Karpas-422 (cell line): Measurements from ENCODE around the gene PRR5L. TPM values are rescaled to one million over a fixed set of nuclear protein-coding genes. Genes with fewer than 3 reads are reported as not detected.

Experiments used
- DNase-seq: peaks from one replicate; pipeline ENCODE4 v3.0.0-alpha.2; 2015
- H2AFZ ChIP-seq: fragments of 200-600 bp; sonication (generic); 2 replicates; pipeline ENCODE4 v1.6.1; 2014; ENCODE audit warnings: antibody characterized with exemption, low read length, mixed read lengths
- H3K27ac ChIP-seq: fragments of 200-600 bp; sonication (generic); 2 replicates; pipeline ENCODE4 v1.5.1; 2014; ENCODE audit warnings: mild to moderate bottlenecking, low read length, moderate library complexity
- H3K27me3 ChIP-seq: fragments of 200-600 bp; sonication (generic); 2 replicates; pipeline ENCODE4 v1.6.1; 2014; ENCODE audit warnings: low read length, mixed read lengths
- H3K36me3 ChIP-seq: fragments of 200-600 bp; sonication (generic); 2 replicates; pipeline ENCODE4 v1.6.1; 2014; ENCODE audit warnings: low read length, mixed read lengths; ENCODE audit not compliant: insufficient read depth
- H3K4me1 ChIP-seq: fragments of 200-600 bp; sonication (generic); 2 replicates; pipeline ENCODE4 v1.6.1; 2014; ENCODE audit warnings: mild to moderate bottlenecking, low read length, mixed read lengths
- H3K4me2 ChIP-seq: fragments of 200-600 bp; sonication (generic); 2 replicates; pipeline ENCODE4 v1.6.1; 2014; ENCODE audit warnings: low read length, low read depth, mild to moderate bottlenecking; ENCODE audit not compliant: poor library complexity, severe bottlenecking
- H3K4me3 ChIP-seq: fragments of 200-600 bp; sonication (generic); 2 replicates; pipeline ENCODE4 v1.5.1; 2014; ENCODE audit warnings: mild to moderate bottlenecking, antibody characterized with exemption, low read length, mixed read lengths
- H3K79me2 ChIP-seq: fragments of 200-600 bp; sonication (generic); 2 replicates; pipeline ENCODE4 v1.6.1; 2014; ENCODE audit warnings: mild to moderate bottlenecking, low read length, mixed read lengths
- H3K9ac ChIP-seq: fragments of 200-600 bp; sonication (generic); 2 replicates; pipeline ENCODE4 v1.6.0; 2014; ENCODE audit warnings: low read length
- H3K9me2 ChIP-seq: fragments of 200-600 bp; sonication (generic), shearing (Covaris generic); replicated peaks from 2 replicates; pipeline ENCODE4 v1.6.0; 2014; ENCODE audit warnings: mild to moderate bottlenecking, low read length, moderate library complexity; ENCODE audit not compliant: insufficient read depth
- H3K9me3 ChIP-seq: fragments of 300-700, 200-600 bp; sonication (generic); 2 replicates; pipeline ENCODE4 v1.6.1; 2014; ENCODE audit warnings: low read length, mixed read lengths
- H4K20me1 ChIP-seq: fragments of 200-600 bp; sonication (generic); 2 replicates; pipeline ENCODE4 v1.6.1; 2014; ENCODE audit warnings: mild to moderate bottlenecking, antibody characterized with exemption, low read length, low read depth; ENCODE audit not compliant: insufficient read depth
- total RNA-seq: library from RNA; depleted of rRNA; stranded (reverse); fragments of >200 nt; shearing (Covaris generic); gene quantifications from 2 replicates; pipeline ENCODE4 v1.2.3, GENCODE V29; 2014; ENCODE audit warnings: low replicate concordance

The PRR5L gene
- total RNA-seq, 1 experiment from 2014 or later = not detected

DNA sequence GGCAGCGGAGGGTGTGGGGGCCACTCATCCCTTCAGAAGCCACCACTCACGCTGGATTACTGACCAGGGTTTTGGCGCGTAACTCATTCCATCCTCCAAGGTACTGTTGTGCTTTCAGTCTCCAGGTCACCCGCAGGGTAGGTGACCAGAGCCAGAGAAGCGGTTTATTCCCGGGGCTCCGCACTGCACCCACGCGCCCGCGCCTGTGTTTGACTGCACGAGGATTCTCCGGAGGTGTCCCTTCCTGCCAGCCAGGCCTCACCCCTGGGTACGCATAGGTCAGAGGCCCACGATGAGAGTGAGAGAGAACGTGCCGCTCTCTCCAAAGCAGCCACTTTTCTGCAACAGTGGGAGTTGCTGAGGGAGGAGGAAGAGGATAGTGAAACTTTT lies 158.5 kb downstream of the PRR5L start:
- no peak overlapping the region for H3K4me3 ChIP-seq
- no peaks in the 10 kb centered on the region for H3K9me2 ChIP-seq
- H3K4me1 ChIP-seq = peaks cover 12% of the 10 kb centered on the region
- no peak overlapping the region for H3K4me2 ChIP-seq
- H3K9me3 ChIP-seq = no peaks in the 10 kb centered on the region
- no peaks in the 10 kb centered on the region for H3K27me3 ChIP-seq
- no peak overlapping the region for H3K27ac ChIP-seq
- H4K20me1 ChIP-seq = no peaks in the 10 kb centered on the region
- H3K36me3 ChIP-seq = no peaks in the 10 kb centered on the region
- H3K79me2 ChIP-seq = no peaks in the 10 kb centered on the region
- H2AFZ ChIP-seq = no peak overlapping the region
- no peak overlapping the region for H3K9ac ChIP-seq
- no peak for DNase-seq

DNA sequence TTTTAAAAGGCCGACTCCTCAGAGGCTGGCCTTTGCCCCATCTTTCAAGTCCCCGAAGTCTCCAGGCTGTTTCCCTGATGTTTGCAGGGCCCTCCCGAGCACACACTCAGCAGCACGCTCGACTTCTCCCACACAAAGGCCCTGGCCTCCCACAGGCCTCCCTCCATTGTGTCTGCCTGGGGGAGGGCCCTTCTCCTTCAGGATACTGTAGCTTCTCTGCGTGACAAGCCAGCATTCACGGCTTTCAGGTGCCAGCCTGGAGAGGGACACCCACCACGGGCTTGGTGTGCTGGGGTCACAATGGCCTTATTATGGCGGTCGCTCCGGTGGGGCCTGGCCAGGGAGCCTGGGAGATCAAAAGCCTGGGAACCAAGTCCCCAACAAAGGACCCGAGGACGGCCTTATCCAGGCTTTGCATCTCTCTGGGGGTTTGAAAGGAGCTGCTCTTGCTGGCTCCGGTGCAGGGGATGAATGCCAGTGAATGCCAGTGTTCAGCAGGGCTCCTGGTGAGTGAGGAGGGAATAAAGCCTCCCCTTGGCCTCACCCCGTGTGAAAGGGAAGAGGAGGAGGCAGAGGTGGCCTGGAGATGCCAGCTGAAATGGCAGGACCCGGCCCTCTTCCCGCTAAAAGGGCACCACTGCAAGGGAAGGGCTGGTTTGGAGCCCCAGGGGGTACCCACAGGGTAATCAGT lies 159.0 kb downstream of the PRR5L start:
- H2AFZ ChIP-seq = no peak overlapping the region

DNA sequence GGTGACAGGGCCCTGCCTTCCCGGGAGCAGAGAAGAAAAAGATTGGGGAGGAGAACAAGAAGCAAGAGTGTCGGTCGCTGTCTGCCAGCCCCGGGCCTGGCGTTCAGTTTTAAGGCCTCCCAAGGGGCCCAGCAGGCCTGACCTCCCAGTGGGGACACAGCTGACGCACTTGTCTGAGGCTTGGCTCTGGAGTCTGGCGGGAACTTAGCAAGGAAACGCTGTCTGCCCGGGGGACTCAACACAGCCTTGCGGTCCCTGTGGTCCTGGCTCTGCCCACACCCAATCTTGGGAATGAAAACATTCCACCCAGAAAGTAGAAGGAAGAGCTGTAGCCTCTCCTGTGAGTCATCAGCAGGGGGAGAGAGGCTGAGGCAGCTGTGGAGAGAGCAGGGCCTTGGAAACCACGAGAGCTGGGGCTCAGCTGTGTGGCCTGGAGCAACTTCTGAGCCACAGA lies 159.6 kb downstream of the PRR5L start:
- Histone ChIP-seq H2AFZ (no peak overlapping the region), H3K36me3 (no peaks in the 10 kb centered on the region), H3K27ac (no peak overlapping the region), H3K27me3 (no peaks in the 10 kb centered on the region), H3K9ac (no peak overlapping the region), H3K9me2 (no peaks in the 10 kb centered on the region), H3K4me1 (peaks cover under 1% of the 10 kb centered on the region), H4K20me1 (no peaks in the 10 kb centered on the region), H3K79me2 (no peaks in the 10 kb centered on the region), H3K9me3 (no peaks in the 10 kb centered on the region), H3K4me2 (no peak overlapping the region), H3K4me3 (no peak overlapping the region)
- no peak for DNase-seq

More for the DNA sequence above, 159.0 kb downstream of the PRR5L start:
- Histone ChIP-seq H3K27me3 (no peaks in the 10 kb centered on the region), H3K9me2 (no peaks in the 10 kb centered on the region), H3K36me3 (no peaks in the 10 kb centered on the region), H4K20me1 (no peaks in the 10 kb centered on the region), H3K79me2 (no peaks in the 10 kb centered on the region), H3K9me3 (no peaks in the 10 kb centered on the region), H3K4me2 (no peak overlapping the region), H3K27ac (no peak overlapping the region), H3K4me3 (no peak overlapping the region), H3K4me1 (peaks cover 6% of the 10 kb centered on the region), H3K9ac (no peak overlapping the region)
- DNase-seq = no peak

DNA sequence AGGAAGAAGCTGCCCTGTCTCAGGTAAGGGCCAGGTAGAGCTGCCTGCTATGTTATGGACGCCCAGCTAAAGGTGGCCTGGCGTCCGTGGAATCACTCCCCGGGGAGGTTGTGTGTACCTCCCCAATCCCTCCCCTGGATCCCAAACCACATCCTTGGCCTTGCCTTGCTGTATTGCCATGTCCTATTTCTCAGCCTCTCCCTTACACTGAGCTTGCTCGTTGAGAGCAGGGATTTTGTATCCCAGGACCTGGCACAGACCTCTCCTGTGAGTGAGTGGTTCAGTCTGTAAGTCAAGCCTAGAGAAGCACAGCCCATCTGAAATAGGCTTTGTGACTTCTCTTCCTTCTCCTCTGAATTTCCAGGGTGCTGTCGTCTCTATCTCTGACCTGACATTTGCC lies 160.1 kb downstream of the PRR5L start:
- Histone ChIP-seq H3K9ac (no peak overlapping the region), H3K27me3 (no peaks in the 10 kb centered on the region), H3K4me3 (no peak overlapping the region), H2AFZ (no peak overlapping the region), H3K9me2 (no peaks in the 10 kb centered on the region), H3K36me3 (no peaks in the 10 kb centered on the region), H3K4me1 (no peaks in the 10 kb centered on the region), H3K27ac (no peak overlapping the region), H3K79me2 (no peaks in the 10 kb centered on the region), H3K9me3 (no peaks in the 10 kb centered on the region), H4K20me1 (no peaks in the 10 kb centered on the region), H3K4me2 (no peak overlapping the region)
- no peak for DNase-seq

DNA sequence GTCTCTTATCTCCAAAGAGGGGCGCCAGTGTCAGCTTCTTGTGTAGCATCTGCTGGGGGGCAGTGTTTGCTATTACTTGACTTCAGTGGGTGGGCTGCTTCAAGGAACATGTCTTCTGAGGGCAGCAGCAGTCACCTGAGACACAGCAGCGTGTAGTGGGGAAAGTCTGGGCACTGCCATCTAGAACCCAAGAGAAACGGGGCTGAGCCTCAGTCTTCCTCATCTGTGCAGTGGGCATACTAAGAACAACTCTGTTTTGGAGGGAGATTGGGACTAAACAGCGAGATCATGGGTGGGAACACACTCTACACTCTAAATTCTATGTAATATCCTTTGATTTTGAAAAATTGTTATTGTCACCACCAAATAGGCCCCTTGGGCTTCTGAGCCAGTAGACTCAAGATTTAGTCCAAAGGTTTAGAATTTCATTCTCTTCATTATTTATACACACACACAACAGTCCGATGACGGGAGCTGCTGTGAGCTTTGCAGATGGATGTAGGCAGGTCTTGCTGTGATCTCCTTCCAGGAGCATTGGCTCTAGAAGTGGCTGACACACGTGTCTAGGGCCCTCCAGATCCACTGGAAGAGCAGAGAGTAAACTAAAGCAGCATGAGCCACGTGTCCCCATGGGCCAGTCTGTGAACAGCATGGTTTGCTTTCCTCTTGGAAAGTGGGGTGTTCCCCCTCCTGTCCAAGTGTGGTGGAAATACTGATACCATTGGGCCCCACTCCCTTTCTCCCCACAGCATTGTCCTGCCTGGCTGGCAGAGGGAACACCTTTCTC lies 162.2 kb downstream of the PRR5L start:
- no peaks in the 10 kb centered on the region for H3K27me3 ChIP-seq
- no peak overlapping the region for H3K4me3 ChIP-seq
- H3K79me2 ChIP-seq = no peaks in the 10 kb centered on the region
- no peaks in the 10 kb centered on the region for H3K36me3 ChIP-seq
- H3K4me2 ChIP-seq = no peak overlapping the region
- no peaks in the 10 kb centered on the region for H3K9me2 ChIP-seq
- H4K20me1 ChIP-seq = no peaks in the 10 kb centered on the region
- no peak overlapping the region for H2AFZ ChIP-seq
- no peak overlapping the region for H3K27ac ChIP-seq
- no peak overlapping the region for H3K9ac ChIP-seq
- H3K9me3 ChIP-seq = no peaks in the 10 kb centered on the region
- no peaks in the 10 kb centered on the region for H3K4me1 ChIP-seq
- DNase-seq = no peak

DNA sequence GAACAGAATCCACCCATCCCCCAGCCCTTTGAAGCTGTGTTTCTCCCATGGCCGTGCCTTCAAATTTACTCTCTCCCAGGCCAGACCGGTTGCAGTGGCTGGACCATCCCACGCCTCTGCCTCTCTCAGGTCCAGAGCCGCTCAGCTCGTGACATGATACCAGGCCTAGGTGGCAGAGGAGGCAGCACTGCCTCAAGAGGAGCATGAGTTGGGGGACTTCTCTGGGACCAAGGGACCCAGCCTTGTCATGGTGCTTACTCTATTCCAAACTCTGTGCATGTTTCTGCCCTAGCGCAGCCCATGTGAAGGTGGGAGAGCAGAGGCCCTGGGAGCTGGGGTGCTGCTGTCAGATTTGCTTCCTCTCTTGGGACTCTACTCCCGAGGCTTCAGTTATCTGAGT lies 163.0 kb downstream of the PRR5L start:
- no peaks in the 10 kb centered on the region for H3K9me3 ChIP-seq
- H2AFZ ChIP-seq = no peak overlapping the region
- no peaks in the 10 kb centered on the region for H3K9me2 ChIP-seq
- no peak overlapping the region for H3K27ac ChIP-seq
- H3K36me3 ChIP-seq = no peaks in the 10 kb centered on the region
- H3K79me2 ChIP-seq = no peaks in the 10 kb centered on the region
- H4K20me1 ChIP-seq = no peaks in the 10 kb centered on the region
- no peaks in the 10 kb centered on the region for H3K27me3 ChIP-seq
- no peak overlapping the region for H3K9ac ChIP-seq
- DNase-seq = no peak
- no peaks in the 10 kb centered on the region for H3K4me1 ChIP-seq
- no peak overlapping the region for H3K4me3 ChIP-seq
- no peak overlapping the region for H3K4me2 ChIP-seq

DNA sequence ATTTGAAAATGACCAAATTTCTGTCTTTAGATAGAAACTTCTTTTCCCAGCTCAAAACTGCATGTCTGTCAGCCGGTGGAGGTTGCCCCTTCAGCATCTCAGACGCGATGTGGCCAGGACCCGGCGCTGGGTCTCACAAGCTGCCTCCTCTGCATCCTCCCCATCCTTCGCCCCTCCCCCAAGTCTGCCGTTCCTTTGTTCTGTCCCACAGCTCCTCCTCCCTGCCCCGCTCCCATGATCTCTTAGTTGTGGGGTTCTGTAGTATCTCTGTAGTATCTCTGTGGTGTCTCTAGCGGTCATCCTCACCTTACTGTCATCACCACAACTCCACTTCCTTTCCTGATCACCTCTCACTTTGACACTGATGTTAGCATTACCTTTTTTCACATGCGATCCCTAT lies 164.1 kb downstream of the PRR5L start:
- H3K9me2 ChIP-seq = no peaks in the 10 kb centered on the region
- H4K20me1 ChIP-seq = no peaks in the 10 kb centered on the region
- no peaks in the 10 kb centered on the region for H3K4me1 ChIP-seq
- no peak overlapping the region for H3K4me3 ChIP-seq
- H3K79me2 ChIP-seq = no peaks in the 10 kb centered on the region
- H3K27ac ChIP-seq = no peak overlapping the region
- no peaks in the 10 kb centered on the region for H3K36me3 ChIP-seq
- DNase-seq = no peak
- H3K9me3 ChIP-seq = no peaks in the 10 kb centered on the region
- H3K9ac ChIP-seq = no peak overlapping the region
- H2AFZ ChIP-seq = no peak overlapping the region
- H3K4me2 ChIP-seq = no peak overlapping the region
- H3K27me3 ChIP-seq = no peaks in the 10 kb centered on the region

DNA sequence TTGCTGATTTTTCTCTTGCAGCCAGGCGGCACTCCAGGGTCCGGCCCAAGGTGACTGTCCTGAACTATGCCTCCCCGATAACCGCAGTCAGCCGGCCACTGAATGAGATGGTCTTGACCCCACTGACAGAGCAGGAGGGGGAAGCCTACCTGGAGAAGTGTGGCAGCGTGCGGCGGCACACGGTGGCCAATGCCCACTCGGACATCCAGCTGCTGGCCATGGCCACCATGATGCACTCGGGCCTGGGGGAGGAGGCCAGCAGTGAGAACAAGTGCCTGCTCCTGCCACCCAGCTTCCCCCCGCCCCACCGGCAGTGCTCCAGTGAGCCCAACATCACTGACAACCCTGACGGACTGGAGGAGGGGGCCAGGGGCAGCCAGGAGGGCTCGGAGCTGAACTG lies 166.2 kb downstream of the PRR5L start:
- Histone ChIP-seq H3K9me3 (no peaks in the 10 kb centered on the region), H3K79me2 (no peaks in the 10 kb centered on the region), H3K4me3 (no peak overlapping the region), H3K9ac (no peak overlapping the region), H3K4me2 (no peak overlapping the region), H3K4me1 (no peaks in the 10 kb centered on the region), H4K20me1 (no peaks in the 10 kb centered on the region), H2AFZ (no peak overlapping the region), H3K27ac (no peak overlapping the region), H3K27me3 (no peaks in the 10 kb centered on the region), H3K9me2 (no peaks in the 10 kb centered on the region), H3K36me3 (no peaks in the 10 kb centered on the region)
- DNase-seq = no peak
